ENCODE data around the gene SSC4D.

Gene SSC4D

DNA sequence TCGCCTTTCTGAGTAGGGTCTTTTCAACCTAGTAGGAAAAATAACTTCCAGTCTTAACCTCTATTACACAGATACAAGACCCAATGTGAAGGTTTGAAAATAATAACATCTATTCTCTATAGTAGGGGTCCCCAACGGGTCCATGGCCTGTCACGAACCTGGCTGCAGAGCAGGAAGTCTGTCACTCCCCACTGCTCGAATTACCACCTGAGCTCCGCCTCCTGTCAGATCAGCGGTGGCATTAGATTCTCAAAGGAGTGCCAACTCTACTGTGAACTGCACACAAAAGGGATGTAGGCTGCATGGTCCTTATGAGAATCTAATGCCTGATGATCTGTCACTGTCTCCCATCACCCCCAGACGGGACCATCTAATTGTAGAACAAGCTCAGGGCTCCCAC lies 58.1 kb downstream of the SSC4D start:
- no peak for DNase-seq

DNA sequence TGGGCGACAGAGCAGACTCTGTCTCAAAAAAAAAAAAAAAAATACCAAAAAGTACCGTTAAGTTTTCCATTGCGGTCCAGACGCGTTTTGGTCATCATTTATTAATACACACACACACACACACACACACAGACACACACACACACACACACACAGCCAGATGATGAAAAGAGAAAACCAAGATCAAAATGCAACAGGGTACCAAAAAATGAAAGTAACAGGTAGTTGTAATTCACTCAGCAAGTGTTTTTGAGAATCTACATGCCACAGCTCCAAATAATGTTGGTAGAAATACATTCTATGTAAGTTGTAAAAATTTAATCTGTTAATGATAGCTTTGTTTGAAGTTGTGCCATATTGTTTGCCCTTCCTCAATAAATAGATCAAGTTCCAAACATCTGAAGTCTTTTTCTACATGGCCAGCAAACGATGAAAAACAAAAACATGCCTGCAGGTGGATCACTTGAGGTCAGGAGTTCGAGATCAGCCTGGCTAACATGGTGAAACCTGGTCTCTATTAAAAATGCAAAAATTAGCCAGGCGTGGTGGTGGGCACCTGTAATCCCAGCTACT lies 60.1 kb downstream of the SSC4D start:
- no peak for DNase-seq

- DNase-seq = no peak
These were observed 61.8 kb downstream of the SSC4D start for GRCh38 chr7:76347710-76348109.

DNA sequence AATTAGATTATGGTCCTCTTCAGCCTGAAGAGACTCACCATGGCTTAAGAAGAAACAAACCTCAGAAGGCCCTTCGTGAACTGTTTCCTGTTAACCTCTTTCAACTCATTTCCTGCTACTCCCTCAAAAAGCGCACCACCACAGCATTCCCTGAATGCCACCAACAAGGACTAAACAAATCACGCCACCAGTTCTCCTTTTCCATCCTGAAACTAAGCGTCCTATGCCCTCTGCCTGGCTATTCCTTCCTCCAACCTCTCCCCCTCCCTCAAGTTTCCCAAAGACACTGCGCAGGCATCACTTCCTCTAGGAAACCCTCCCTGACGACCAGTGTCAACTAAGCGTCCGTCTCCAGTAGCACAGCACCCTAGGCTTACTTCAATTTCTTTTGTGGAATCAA lies 62.7 kb downstream of the SSC4D start:
- no peak for DNase-seq

- DNase-seq = no peak
These were observed 63.4 kb downstream of the SSC4D start for GRCh38 chr7:76346097-76346496.

DNA sequence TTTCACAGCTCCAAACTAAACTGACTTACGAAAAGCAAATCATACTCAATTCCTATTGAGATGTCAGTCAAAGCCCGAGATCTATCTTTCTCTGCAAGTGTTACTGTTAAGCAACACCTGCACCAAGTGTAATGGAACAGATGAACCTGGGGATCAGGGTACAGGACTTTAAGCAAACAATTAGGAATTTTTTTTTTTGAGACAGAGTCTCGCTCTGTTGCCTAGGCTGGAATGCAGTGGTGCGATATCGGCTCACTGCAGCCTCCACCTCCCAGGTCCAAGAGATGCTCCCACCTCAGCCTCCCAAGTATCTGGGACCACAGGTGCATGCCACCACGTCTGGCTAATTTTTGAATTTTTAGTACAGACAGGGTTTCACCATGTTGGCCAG lies 65.6 kb downstream of the SSC4D start:
- DNase-seq = no peak

DNA sequence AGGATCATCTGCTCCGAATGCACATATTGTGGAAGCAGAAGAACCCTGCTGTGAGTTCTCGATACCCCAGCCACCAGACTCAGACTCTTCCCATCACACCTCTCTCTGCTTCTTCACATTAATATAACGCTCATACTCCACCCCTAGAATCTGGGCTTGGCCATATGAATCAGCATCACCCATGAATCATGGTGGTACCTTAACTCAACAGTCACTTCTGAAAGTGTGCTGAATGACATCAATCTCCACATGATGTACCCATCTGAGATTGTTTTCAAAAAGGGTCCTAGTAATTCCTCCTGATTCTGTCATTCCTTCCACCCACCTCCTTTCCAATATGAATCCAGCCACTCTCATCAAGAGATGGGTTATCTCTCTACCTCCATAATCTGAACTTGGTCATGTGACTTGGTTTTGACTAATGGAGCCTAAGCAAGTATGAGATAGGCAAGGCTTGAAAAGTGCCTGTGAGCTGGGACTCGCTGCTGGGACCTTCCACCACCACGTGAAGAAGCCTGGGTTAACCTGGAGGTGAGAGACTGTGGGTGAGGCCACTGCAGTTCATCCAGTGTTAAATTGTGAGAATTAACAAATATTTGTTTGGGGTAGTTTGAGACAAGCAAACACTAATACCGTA lies 66.1 kb downstream of the SSC4D start:
- no peak for DNase-seq

DNA sequence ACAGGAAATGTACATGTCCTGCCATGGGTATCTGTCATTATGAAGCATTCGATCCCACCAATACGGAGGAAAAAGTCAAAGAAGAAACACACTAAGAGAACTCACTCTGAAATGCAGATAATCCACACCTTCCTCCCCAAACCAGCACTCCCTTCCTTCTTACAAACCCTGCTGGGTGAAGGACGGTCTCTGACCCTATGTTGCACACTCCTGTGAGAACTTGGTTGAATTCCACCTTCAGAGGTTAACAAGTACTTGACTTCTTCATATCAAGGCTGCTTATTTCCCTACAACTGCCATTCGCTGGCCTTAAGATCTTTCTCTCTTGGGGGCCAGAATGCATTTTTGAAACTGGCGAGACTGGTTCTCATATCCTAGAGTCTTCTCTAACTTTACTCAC lies 67.3 kb downstream of the SSC4D start:
- no peak for DNase-seq

DNA sequence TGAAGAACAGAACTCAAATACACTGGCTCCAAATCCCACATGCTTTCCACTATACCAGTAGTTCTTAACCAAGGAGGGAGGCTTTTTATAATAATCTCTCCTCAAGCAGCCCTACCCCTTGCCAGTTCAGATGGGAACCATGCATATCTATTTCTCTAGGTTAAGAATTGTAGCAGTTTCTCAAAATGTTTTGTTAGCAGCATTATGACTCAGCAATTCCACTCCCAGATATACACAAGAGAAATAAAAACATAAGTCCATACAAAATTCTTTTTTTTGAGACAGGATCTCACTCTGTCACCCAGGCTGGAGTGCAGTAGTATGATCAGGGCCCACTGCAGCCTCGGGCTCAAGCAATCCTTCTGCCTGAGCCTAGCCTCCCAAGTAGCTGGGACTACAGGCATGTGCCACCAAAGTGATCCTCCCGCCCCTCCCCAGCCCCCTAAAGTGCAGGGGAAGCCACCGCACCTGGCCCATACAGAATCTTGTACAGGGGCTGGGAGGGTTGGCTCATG lies 68.8 kb downstream of the SSC4D start:
- no peak for DNase-seq
